IPS-NIHi11 (cell line): ENCODE data around the gene RAC3.

Experiments
- DNase-seq: peaks from one replicate; pipeline ENCODE4 v3.0.0; 2012; ENCODE audit warnings: mixed read lengths, low spot score

The RAC3 gene

DNA sequence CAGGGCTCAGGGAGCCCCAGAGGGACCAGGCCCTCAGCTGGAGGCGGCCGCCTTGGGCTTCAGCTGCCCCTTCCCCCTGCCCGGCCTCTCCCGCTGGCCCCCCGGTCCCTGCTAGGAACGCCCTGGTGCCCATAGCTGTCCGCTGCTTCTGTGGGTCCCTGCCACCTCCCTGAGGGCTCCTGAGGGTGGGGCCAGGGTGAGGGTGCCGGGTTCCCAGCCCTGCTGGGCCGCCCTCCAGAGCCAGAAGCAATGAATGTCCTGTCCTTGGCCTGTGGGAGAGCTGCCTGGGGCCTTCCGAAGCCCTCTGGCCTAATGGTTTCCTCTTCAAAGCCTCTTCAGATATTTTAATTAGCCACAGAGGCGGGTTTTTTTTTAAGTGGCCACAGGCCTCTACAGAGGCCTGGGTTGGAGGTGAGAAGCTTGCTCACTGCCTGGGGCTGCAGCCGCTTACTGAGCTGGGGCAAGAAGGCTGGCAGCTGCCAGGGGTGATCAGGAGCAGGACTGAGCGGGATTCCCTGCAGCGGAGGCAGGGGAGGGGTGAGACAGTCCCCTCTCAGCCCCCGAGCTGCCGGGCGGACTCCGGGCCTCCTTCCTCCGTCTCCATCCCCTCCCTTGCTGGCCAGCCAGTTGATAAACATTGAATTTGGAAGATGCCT, 18.7 kb upstream of the RAC3 start:
- peak; percentile 20 for DNase-seq

DNA sequence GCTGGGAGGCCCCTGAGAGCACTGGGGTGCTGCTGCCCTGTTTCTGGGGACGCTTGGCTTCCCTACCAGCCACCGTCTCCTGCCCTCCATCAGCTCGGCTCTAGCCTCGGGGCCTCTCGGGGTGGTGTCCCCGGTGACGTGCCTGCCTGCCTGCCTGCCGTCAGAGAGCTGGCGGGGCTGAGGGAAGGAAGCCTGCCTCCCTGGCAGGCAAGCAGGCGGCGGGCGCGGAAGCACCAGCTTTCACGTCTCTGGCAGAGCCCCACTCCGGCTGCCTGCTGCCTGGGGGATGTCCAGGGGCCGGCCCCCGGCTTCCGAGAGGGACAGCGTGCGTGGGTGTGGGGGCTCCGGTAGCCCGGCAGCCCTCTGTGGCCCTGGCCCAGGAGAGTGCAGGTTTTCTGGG, 18.1 kb upstream of the RAC3 start:
- peak; percentile 35 for DNase-seq

DNA sequence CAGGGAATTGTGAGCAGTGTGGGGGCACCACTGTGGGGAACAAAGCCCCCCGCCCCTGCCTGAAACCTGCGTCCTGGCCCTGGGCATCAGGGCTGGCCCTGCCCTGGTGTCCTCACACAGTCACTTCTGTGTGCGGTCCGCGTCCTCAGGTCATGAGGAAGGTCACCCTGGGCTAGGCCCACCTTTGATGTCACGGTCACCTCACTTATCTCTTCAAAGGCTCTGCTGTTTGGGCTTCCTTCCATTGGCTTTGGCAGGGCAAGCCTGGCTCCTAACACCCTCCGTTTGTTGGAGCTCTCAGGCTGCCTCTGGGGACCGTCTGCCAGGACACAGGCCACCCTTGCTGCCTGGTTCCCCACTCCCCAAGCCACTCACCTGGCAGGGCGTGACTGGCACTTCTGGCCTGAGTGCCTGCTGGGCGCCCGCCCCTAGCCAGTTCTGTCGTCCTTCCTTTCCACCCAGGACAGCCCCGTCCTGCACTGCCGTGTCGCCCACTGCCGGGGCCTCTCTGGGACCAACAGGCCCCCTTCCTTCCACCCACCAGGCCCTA, 17.6 kb upstream of the RAC3 start:
- DNase-seq: peak; percentile 12

DNA sequence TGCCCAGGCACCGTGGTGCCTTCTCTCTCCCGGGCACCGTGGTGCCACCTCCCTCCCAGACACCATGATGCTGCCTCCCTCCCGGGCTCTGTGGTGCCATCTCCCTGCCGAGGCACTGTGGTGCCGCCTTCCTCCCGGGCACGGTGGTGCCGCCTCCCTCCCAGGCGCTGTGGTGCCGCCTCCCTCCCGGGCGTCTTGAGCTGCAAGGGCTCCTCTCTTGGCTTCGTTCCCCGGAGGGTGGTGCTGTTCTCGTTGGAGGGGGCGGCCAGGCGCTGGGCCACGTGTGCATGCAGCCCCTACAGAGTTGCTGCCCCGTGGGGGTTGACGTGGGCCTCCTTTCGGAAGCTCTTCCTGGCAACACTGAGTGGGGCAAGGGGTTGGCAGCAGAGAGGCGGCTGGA, 17.0 kb upstream of the RAC3 start:
- peak; percentile 14 for DNase-seq

DNA sequence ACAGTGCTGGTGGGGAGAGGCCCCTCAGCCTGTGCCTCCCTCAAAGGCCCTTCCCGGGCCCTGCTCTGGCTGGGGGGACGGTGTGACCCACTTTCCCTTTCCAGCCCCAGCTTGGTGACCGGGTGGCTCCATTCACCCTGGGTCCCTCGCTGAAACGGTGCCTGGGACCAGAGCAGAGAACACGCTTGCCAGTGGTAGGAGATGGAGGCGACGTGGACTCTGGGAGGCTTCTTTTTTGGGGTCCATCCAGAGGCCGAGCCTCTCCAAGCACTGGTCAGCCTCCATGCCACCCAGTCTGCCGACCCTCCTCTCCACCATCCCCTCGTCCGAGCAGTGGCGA, 16.5 kb upstream of the RAC3 start:
- DNase-seq: no peak

DNA sequence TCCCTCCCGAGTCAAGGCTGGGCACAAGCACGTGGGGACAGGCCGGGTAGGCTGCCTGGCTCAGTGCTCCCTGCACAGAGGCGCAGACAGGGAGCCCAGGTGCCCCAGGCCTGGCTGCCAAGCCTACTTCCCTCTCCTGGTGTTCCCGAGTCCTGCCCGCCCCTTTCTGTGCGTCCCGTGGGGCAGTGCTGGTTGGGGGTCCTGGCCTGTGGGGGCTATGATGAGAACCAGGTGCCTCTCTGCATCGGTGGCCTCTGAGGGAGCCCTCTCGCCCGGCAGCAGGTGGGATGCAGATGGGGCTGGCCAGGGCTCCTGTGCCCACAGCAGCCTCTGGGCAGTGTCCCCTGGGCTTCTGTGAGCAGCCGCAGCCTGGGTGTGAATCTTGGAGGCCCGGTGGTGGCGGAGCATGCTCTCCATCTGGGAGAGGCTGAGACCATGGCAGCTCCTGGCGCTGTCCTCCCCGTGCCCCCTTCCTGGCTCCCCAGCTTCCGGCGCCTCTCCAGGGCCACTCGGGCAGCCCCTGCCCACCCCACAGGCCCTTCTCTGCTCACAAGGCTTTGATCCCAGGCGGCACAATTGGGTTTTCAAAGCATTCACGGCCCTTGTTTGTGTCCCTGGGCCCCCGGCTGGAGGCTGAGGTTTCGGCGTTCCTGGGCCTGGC, 16.0 kb upstream of the RAC3 start:
- peak; percentile 10 for DNase-seq

DNA sequence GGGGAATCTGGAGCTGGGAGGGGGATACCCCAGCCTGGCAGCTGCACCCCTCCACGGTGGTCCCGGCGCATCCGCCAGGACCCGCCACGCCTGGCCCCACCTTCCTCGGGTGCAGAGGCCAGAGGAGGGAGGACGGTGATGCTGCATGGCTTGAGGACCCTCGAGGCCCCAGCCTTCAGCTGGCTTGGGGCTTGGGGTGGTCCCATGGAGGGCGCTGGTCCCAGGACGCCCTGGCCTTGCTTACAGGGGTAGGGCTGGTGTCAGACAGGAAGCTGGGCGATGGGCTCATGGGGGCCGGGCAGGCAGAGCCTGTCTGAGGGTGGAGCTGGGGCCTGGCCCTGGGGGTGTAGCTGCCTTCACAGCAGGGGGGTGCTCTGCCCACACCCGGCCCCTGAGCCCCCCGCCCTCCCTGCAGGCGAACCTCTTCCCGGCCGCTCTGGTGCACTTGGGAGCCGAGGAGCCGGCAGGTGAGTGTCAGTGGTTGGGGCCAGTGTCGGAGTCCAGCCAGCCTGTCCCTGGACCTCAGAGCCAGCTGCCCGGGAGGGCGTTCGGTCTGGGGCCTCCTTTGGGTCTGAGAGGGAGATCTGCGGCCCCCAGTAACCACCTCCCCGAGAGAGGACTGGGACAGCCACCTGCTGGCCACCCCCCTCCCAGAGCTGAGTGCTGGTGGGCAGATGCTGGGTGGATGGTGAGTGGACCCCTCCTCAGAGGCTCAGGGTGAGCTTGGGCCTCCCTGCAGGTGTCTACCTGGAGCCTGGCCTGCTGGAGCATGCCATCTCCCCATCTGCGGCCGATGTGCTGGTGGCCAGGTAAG, 15.2 kb upstream of the RAC3 start:
- peak; percentile 19 for DNase-seq

DNA sequence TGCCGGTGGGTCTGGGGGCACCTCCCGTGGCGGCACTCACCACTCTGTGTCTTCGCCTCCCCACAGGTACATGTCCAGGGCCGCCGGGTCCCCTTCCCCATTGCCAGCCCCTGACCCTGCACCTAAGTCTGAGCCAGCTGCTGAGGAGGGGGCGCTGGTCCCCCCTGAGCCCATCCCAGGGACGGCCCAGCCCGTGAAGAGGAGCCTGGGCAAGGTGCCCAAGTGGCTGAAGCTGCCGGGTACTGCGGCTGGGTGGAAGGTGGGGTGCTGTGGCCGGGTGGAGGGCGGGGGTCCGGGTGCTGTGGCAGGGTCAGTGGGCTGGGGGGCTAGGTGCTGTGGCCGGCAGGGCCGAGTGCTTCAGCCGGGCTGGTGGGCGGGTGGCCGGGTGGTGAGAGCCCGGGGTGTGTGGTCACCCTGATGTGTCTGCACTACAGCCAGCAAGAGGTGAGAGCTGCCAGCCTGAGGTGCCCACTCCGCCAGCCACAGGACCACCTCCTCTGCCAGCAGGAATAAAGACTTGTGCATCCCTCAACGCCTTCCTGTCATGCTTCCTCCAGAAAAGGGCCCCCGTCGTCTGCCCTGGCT, 14.5 kb upstream of the RAC3 start:
- DNase-seq: peak; percentile 15

DNA sequence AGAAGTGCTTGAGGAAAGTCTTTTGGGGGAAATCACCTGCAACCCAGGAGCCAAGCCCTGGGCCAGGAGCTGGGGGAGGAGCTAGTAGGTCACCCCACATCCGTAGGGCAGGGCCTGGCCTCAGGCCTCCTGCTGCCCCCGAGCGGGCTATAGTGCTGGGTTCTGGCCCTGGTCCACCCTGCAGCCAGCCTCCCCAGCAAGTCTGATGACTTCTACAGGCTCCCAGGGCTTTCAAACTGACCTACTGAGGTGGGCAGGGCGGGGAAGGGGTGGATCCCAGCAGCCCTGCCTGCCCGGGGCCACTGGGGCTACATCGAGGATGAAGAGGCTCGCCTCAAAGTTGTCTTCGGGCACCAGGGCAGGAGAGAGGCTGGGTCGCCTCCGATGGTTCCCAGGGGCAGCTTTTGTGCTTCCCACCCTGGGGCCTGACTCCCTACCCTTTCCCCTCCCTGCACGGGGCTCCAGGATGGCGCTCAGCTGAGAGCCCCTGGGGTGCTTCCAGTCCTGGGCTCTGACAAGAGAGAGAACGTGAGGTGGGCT, 13.8 kb upstream of the RAC3 start:
- DNase-seq: no peak

DNA sequence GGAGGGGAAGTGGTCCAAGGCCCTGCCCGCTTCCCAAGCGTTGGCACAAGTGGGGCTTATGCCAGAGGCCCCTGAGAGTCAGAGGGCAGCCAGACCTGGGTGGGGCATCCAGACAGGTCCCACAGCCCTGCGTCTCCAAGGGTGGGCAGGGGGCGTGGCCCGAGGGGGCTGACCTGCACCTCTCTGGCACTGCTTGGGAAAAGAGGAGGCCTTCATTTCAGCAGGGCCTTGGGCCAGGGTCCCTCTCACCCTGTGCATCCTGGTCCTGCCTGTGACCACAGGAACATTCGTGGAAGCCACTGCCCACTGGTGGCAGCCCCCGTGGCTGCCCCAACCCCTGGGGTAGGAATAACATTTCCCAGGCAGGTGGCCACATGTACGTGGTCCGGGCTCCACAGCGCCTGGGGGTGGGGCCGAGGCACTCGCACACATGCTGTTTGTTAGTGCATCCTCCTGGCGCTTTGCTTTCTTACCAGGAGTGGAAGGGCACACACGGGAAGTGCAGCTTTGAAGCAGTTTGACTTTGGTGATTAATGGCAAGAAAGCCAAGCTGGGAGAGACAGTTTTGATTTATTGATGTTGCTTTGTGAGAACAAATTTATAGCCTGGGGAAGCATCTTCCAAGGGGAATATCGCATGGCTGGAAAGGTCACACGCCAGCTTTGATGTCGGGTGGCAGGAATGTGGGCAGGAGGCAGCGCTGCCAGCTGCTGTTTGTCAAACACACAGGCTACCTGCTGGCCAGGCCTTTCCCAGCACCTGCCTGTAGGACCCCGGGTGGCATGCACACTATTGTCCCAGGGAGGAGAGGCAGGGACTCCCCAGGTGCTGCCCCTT, 13.1 kb upstream of the RAC3 start:
- no peak for DNase-seq

DNA sequence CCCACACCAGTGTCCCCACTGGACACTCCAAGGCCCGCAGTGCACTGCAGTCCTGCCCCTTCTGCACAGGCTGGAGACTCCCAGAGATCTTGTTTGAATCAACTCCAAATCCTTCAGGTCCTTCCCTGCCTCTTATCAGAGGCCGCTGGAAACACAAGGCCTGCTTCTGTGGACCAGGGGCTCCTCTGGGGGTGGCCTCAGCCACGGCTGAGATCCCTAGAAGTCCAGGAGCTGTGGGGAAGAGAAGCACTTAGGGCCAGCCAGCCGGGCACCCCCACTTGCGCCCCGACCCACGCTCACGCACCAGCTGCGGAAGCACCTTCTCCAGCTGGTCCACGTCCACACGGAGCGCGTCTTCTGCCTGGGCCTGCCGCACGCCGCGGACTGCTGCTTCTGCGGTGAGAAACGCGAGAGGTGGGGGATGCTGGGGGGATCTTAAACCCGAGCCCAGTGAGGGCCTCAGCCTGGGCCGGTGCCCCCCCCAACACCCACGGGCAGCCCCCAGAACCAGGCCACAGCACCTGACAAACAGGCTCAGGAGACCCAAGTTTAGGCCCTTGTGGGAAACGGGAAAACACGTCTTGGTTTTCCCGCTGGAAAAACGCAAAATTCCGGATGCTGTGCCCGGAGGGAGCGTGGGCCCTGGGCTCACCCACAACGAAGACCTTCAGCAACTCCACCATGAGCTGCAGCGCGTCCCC, 12.3 kb upstream of the RAC3 start:
- DNase-seq: no peak

DNA sequence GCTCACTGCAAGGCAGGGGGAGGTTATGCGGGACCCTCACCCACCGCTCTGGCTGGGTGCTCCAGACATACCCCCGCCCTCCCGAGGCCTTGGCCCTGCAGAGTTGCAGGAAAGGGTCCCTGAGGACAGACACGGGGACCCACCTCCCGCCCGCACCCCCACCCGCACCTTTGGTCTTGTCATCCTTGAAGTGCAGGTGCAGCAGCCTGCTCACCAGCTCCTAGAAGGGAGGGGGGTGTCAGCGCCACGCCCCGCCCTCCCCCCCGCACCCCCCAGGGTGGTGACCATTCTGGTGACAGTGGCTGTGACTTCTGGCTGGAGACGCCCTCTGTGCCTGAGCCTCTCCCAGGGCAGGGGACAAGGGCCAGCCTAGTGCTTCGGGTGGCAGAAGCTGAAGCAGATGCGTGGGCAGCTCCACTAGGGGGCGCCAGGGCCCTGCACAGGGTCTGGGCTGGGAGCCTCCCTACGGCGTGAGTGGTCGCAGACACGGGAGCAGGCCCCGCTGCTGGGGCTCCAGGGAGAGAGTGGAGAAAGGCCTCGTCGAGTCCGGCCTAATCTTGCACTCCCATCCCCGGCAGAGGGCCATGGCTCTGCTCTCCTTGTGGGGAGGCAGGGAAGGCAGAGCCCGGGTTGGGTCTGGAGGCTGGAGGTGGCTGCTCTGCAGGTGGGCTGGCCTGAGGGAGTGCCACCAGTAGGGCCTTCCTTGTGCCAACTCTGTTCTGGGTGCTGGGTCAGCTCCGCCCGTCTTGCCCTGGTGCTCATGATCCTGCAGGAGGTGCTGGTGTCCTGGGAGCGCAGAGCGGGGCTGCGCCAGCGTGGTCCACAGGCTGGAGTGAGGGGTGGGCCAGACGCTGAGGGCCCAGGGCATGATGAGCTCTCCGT, 11.5 kb upstream of the RAC3 start:
- peak; percentile 88 for DNase-seq

DNA sequence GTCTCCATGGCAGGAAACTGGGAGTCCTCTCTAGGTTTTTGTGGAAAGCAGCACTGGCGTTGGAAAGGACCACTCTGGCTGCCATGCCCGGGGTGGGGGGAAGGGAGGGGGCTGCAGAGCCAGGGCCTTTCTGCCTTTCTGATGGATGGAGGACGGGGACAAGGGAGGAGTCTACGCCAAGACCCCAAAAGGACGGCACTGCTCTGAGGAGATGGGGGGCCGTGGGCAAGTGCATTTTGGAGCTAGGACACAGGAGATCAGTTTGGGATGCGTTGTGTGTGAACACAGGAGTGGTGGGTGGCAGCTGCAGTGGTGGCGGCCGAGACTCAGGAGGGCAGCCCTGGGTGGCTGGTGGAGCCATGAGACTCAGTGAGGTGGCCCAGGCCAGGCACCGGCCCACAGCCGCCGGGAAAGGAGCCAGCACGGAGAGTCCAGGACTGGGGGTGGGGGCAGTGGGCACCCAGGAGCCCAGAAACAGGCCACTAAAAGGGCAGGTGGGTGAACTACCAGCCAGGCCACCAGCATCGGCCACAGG, 10.8 kb upstream of the RAC3 start:
- no peak for DNase-seq

DNA sequence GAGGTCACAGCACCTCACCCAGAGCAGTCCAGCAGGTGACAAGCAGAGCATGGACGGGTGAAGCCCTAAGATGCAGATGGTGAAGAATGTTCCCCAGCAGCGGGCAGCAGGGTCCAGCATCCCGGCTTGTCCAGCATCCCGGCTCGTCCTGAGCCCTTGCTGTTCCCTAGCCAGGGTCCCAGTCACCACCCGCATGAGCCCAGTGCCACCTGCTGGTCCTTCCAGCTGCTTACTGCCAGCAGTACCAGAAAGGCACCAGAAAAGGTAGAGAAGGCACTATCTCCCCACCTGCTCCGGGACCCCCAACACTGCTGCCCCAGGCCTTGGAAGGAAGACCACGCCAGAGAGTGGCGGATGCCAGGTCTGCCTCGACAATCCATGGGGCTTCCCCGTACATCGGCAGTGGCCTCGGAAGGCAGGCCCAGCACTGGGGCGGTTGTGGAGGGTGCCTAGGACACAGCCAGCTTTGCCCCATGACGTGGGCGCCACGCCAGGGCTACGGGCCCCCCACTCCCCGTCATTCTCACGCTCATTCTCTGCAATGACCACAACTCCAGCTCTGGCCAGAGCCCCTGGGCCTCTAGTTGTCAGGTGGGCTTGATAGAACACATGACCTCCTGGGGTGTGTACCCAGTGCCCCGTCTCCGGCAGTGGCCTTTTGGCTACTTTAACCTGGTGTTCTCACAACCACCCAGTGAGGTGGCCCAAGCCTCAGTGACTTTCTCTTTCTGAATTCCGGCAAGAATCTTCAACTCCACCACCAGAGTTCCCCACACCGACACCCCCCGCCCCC, 10.2 kb upstream of the RAC3 start:
- peak; percentile 42 for DNase-seq

DNA sequence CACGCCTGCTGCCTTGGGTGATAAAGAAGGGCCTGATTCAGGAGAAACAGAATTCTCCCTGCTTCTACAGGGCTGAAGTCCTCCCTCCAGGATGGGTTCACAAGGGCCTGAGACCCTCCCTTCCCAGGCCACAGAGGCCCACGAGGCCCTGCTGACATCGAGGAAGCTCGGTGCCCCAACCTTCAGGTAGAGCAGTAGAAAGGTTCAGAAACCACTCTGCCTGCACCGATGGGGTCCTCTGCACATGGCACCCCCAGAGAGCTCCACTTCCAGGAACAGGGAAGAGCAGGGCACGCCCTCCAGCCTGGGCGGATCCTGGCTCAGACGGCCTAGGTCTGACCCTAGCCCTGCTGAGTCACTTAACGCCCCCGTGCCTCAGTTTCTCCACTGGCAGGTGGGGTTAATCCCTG, 9.6 kb upstream of the RAC3 start:
- no peak for DNase-seq

DNA sequence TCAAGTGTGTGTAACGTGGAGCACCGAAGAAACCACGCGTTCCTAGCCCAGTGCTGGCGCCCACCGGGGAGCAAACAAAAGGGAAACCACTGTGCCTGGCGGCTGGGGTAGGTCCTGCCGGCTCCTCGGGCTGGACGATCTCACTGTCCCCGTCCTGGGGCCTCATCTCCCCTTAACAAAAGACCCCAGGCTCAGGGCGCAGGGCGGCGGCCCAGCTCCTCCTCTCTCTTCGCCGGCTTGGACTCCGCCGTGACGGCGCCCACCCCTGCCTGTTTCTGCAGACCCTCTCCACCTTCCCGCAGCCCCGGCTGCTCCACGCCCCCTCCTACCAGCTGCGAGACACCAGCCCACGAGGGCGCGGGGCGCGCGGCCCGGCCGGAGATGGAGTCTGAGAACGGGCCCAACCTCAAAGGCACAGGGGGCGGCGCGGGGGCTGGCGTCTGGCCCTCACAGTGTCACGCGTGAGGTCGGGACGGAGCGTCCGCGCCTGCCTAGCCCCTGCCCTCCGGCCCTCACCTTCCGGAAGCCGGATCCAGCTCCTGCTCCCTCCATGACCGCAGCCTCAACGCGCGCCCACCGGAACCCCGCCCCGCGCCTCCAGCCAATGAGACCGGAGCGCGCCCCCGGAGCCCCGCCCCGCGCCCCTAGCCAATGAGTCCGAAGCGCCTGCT, 9.0 kb upstream of the RAC3 start, which contains the start of gene CENPX:
TSS of gene CENPX (minus strand) at position 569 of the 671 bp plus-strand sequence. CDS start at position 552, 17 bp downstream.
- DNase-seq: no peak

DNA sequence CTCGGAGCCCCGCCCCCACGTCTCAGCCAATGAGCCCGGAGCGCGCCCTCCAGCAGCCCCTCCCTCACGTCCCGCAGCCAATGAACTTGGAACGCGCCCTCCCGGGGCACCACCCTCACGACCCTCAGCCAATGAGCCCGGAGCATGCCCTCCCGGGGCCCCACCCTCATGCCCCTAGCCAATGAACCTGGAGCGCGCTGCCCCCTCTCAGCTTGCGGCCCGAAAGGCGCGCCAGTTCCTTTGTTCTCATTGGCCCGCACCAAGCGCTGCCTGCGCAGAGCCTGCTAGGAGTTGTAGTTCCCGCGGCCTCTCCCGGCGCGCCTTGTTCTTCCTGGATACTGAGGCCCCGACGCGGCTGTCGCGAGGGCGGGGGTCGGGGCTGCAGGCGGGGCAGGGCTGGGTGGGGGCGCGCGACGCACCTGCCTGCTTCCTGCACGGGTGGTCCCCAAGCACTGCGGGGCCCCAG, 8.5 kb upstream of the RAC3 start, which contains the start of gene LRRC45:
TSS of gene LRRC45 (plus strand) at position 325 of the 466 bp plus-strand sequence. CDS start 339 bp downstream, outside the sequence.
- peak; percentile 95 for DNase-seq
